HS-5 (cell line): ENCODE measurements around the gene CSNK1G2.

Experiments used
- DNase-seq: peaks from one replicate; pipeline ENCODE4 v3.0.0-alpha.2; 2012; ENCODE audit warnings: low read depth

The CSNK1G2 gene

GRCh38 chr19:1918975-1919374 lies 22.0 kb upstream of the CSNK1G2 start:
- no peak for DNase-seq

GRCh38 chr19:1920644-1921043 lies 20.3 kb upstream of the CSNK1G2 start:
- no peak for DNase-seq

- DNase-seq = no peak
These were observed 19.6 kb upstream of the CSNK1G2 start for GRCh38 chr19:1921326-1921725.

GRCh38 chr19:1921825-1922224 lies 19.1 kb upstream of the CSNK1G2 start:
- DNase-seq = no peak

GRCh38 chr19:1922803-1923202 lies 18.2 kb upstream of the CSNK1G2 start:
- DNase-seq = no peak

- DNase-seq = no peak
These were observed 17.7 kb upstream of the CSNK1G2 start for GRCh38 chr19:1923319-1923718.

GRCh38 chr19:1924320-1924961 lies 16.5 kb upstream of the CSNK1G2 start:
- no peak for DNase-seq

- no peak for DNase-seq
These were observed 15.4 kb upstream of the CSNK1G2 start for GRCh38 chr19:1925544-1925943.

- DNase-seq = no peak
These were observed 11.8 kb upstream of the CSNK1G2 start for GRCh38 chr19:1929021-1929742.

- no peak for DNase-seq
These were observed 9.5 kb upstream of the CSNK1G2 start for GRCh38 chr19:1931445-1931844.

GRCh38 chr19:1932395-1932794 lies 8.6 kb upstream of the CSNK1G2 start:
- no peak for DNase-seq

- DNase-seq = no peak
These were observed 7.7 kb upstream of the CSNK1G2 start for GRCh38 chr19:1933244-1933643.

- DNase-seq = no peak
These were observed 7.0 kb upstream of the CSNK1G2 start for GRCh38 chr19:1933942-1934341.

- no peak for DNase-seq
These were observed 5.3 kb upstream of the CSNK1G2 start for GRCh38 chr19:1935484-1936208.

GRCh38 chr19:1936430-1936829 lies 4.5 kb upstream of the CSNK1G2 start:
- DNase-seq = no peak

GRCh38 chr19:1936916-1937610 lies 3.9 kb upstream of the CSNK1G2 start:
- DNase-seq = no peak

GRCh38 chr19:1938071-1938470 lies 2.9 kb upstream of the CSNK1G2 start:
- DNase-seq = no peak

- DNase-seq = no peak
These were observed 1.3 kb downstream of the CSNK1G2 start for GRCh38 chr19:1942078-1942933.

GRCh38 chr19:1942934-1943555 lies 2.1 kb downstream of the CSNK1G2 start:
- DNase-seq = no peak

- DNase-seq = no peak
These were observed 2.7 kb downstream of the CSNK1G2 start for GRCh38 chr19:1943661-1944087.
